HG03457 (cell line): ENCODE measurements around the gene NUP107.
"Not testable (repeated sequence)": the region's sequence is repeated elsewhere in the genome, so short reads cannot be mapped to it uniquely, and the experiment has no call there.

Experiments used
- ATAC-seq: cut with Tn5 transposase; IDR thresholded peaks from one replicate; pipeline ENCODE4 v1.9.1; 2021; ENCODE audit warnings: moderate number of reproducible peaks; ENCODE audit not compliant: unreplicated experiment

Gene NUP107

GRCh38 chr12:68686595-68687521, at the start of gene NUP107:
NUP107 (plus strand) TSS chr12:68686978; CDS start chr12:68687066, 88 bp downstream.
- peak; percentile 95 for ATAC-seq

DNA sequence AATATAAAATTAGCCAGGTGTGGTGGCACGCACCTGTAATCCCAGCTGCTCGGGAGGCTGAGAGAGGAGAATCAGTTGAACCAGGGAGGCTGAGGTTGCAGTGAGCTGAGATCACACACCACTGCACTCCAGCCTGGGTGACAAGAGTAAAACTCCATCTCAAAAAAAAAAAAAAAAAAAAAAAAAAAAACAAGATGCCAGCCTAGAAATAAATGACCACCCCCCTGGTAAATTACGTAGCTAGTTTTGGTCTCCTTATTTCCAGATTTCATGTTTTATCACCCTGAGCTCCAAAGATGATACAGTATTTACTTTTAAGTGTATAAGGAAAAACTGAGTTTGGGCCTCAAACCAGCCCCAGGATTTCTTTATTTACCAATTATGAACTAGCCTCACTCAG, 49.3 kb upstream of the NUP107 start:
- not testable (repeated sequence) for ATAC-seq

GRCh38 chr12:68638171-68638570, 48.6 kb upstream of the NUP107 start:
- no peak for ATAC-seq

DNA sequence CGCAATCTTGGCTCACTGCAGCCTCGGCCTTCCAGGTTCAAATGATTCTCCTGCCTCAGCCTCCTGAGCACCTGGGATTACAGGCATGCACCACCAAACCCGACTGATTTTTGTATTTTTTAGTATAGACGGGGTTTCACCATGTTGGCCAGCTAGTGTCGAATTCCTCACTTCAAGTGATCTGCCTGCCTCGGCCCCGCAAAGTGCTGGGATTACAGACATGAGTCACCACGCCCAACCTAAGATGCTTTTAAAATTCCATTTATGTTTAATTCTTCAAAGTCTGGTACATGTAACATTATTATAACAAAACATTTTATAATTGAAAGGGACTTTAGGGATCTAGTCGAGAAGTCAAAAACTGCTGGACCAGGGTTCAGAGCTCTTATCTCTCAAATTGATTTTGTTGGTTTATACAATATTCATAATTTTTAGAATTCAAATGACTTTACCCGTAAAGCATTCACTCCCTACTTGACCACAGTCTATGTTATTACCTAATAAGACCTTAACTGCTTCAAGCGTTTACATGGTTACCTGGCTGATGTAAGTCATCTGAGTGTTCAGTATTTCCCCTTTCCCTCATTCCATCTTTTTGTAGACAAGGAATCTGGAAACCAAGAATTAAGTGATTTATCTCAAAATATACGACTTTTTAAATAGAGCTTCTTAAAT, 47.9 kb upstream of the NUP107 start:
- ATAC-seq, result no peak

GRCh38 chr12:68639396-68639767, 47.4 kb upstream of the NUP107 start:
- no peak for ATAC-seq

GRCh38 chr12:68641138-68641537, 45.6 kb upstream of the NUP107 start:
- ATAC-seq, result peak; percentile 77

- no peak for ATAC-seq
Observed at GRCh38 chr12:68646484-68646883, 40.3 kb upstream of the NUP107 start.

DNA sequence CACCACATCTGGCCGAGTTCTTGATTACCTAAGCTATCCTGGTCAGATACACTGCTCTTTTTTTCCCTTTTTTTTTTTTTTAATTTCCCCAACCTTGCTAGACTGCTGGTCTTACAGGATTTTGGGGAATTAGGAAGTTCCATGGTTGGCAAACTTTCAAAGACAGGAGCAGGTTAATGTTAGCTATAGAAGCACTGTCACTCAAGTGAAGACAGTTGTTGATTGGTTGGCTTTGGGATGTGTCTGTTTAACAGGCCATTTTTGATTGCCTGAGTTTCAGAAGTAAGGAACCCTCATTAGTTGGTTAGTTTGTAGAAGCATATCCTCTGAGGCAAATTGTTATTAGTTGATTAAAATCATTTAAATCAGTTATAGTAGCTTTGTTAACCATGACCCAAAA, 39.3 kb upstream of the NUP107 start:
- ATAC-seq, result no peak

DNA sequence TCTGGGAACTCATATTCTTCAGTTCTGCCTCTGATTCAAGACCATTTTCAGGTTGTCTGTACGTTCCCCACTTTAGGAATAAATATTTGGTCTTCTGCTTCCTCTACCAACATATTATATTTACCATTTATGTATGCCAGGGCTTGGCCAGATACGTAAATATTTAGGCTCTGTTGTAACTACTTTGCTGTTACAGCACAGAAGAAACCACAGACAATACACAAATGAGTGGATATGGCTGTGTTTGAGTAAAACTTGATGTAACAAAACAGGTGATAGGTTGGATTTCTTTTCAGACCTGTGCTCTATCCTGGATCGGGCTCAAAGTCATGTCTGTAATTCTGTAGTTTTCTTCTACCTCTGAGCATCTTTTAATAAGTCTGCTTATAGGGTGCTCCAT, 38.6 kb upstream of the NUP107 start:
- ATAC-seq, result no peak

DNA sequence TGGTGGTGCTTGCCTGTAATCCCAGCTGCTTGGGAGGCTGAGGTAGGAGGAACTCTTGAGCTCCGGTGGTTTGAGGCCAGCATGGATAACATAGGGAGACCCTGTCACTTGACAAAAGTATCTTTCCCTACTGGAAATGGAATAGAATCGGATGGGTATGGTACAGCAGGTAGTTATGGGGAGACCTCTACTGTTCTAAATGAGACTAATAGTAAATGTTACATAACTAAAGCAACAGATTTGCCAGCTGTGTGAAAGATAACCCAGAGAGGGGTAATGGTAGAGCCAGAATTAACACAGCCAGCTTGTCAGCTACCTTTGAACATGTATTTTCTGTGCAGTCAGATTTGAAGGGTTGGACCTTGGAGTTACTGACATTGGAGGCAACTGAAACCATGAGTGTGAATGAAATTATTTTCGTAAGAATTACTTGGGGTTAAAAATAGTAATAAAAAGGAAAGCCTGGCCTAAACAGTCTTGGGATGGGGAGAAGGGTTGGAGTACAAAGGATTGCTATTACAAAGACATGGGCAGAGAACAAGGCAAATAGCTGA, 21.7 kb upstream of the NUP107 start:
- ATAC-seq, result no peak

- ATAC-seq, result no peak
Observed at GRCh38 chr12:68667291-68667690, 19.5 kb upstream of the NUP107 start.

- no peak for ATAC-seq
Observed at GRCh38 chr12:68667896-68668295, 18.9 kb upstream of the NUP107 start.

GRCh38 chr12:68671179-68671578, 15.6 kb upstream of the NUP107 start:
- ATAC-seq, result no peak

GRCh38 chr12:68673788-68674187, 13.0 kb upstream of the NUP107 start:
- no peak for ATAC-seq

DNA sequence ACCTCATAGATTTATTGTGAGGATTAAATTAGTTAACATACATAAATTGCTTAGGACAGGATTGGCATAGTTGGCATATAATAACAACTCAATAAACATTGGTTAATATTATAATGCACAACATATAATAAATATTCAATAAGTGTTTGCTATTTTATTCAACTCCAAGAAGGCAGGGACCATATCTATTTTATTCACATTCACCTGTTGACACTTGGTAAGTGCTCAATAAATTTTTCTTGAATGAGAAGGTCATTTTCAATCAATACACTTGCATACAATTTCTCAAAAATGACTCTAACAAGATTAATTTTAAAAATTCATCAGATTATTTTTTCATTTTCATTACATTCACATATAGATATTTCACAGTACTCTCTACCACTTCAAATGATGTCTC, 12.4 kb upstream of the NUP107 start:
- no peak for ATAC-seq

DNA sequence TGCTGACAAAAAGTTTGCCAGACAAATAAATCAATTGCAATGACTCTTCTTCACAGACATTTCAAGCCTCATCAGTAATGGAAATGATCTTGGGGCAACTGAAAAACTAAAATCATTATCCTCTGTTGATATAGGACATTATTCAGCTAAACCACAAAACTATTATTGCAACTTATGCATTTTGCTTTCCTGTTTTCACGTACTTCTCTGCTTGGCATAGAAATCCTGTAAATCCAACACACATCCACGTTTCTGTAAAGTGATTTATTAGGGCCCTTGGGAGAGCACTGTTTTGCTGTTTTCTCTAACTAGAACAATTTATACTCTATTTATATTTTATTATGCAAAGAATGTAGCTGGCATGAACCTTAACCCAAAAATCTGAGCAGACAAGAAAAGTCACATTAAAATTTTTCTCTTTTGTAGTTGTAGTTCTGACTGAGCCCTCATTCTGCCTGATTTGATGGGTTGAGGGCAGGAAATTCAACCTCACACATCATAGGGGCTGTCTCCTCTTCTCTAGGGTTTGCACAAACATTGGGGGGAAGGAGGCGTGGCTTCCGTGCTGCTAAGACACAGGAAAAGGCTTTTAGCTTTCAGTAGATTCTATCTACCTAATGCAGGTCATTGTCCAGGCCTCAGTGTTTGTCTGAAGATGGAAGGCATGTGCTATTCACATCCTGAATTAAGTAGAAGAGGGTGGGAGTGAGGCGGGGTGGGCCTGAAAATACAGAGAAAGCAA, 11.5 kb upstream of the NUP107 start:
- ATAC-seq, result no peak

DNA sequence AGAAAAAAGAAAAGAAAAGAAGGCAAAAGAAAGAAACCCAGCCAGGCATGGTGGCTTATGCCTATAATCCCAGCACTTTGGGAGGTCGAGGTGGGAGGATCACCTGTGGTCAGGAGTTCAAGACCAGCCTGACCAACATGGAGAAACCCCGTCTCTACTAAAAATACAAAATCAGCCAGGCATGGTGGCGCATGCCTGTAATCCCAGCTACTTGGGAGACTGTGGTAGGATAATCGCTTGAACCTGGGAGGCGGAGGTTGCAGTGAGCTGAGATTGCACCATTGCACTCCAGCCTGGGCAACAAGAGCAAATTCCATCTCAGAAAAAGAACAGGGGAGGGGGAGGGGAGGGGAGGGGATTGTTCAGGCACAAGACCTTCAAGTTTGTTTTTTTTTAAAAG, 9.9 kb upstream of the NUP107 start:
- not testable (repeated sequence) for ATAC-seq

GRCh38 chr12:68686262-68686594, 550 bp upstream of the NUP107 start:
- no peak for ATAC-seq

GRCh38 chr12:68695454-68695853, 8.7 kb downstream of the NUP107 start:
- ATAC-seq, result no peak

DNA sequence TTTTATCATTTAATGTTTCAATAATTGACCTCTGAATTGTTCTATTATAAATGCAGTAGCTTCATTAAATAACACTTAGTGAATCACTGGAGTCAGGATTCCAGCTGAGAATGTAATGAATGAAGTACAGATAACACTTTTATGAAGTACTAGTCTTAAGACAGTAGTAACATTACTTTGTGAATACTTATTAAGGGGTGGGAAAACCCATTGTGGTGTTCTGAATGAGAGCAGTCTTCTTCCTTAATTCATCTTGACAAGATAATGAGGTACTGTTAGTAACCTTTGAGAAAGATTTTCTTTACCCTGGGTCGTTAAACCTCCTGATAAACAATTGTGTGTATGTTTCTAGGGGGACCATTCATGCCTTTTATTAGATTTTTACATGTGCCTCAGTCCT, 12.7 kb downstream of the NUP107 start:
- no peak for ATAC-seq

DNA sequence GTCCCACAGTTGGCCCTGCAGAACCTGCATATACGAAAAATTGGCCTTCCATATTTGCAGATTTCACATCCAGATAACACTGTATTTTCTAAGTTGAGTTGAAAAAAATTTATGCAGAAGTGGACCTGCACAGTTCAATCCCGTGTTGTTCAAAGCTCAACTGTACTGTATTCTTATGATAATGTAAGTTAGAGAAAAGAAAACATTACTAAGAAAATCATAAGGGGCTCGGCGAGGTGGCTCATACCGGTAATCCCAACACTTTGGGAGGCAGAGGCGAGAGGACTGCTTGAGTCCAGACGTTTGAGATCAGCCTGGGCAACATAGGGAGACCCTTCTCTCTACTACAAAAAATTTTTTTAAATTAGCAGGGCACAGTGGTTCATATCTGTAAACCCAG, 41.0 kb downstream of the NUP107 start:
- no peak for ATAC-seq
